Caki2 (cell line): ENCODE results near the gene CPSF4. TPM values are rescaled to one million over a fixed set of nuclear protein-coding genes. Genes with fewer than 3 reads are reported as not detected.

Source experiments
- DNase-seq: peaks from one replicate; pipeline ENCODE4 v3.0.0-alpha.2; 2015; ENCODE audit warnings: low read depth
- in situ Hi-C: cut with HindIII; loops from 2 replicates; pipeline ENCODE4 v1.10.0; 2016; ENCODE audit warnings: low sequenced_read_pairs, low pct_unique_long_range_greater_than_20kb, mixed read lengths
- total RNA-seq: library from RNA; depleted of rRNA; stranded (reverse); fragments of >200 nt; shearing (Covaris generic); gene quantifications from 2 replicates; pipeline ENCODE4 v1.2.3, GENCODE V29; 2014; ENCODE audit warnings: low replicate concordance; rRNA removed

CPSF4 gene
- 31.4 and 31.7 TPM in 2 replicates for total RNA-seq

- in situ Hi-C loops = no loop called here
- DNase-seq = peak; percentile 89
Observed at GRCh38 chr7:99438573-99439480, at the start of gene CPSF4, which contains the start of gene PTCD1. TSS of gene CPSF4 (plus strand) at chr7:99438943. CDS start at chr7:99439083, 140 bp downstream. TSS of gene PTCD1 (minus strand) at chr7:99438798. CDS start at chr7:99435242, 3,556 bp downstream.

DNA sequence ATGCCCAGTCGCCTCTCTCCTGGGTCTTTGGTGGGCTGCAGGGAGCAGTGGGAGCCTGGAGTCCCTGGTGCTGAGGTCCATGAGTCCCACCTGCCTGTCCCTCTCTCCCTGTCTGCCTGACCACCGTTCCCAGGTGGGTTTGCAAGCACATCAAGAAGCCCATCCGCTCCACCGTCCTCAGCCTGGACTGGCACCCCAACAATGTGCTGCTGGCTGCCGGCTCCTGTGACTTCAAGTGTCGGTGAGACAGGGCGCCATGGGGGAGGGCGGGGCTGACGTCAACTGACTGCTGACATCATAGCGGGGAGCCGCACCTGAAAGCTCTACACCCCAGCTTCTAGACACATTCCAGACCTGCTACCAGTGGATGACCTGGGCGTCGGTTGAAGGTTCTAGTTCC is 49.0 kb upstream of the CPSF4 start:
- no peak for DNase-seq
- in situ Hi-C loops = no loop called here

- no peak for DNase-seq
- in situ Hi-C loops = no loop called here
Observed at GRCh38 chr7:99390941-99391602, 47.7 kb upstream of the CPSF4 start.

- no peak for DNase-seq
- in situ Hi-C loops = no loop called here
Observed at GRCh38 chr7:99392046-99392445, 46.7 kb upstream of the CPSF4 start.

DNA sequence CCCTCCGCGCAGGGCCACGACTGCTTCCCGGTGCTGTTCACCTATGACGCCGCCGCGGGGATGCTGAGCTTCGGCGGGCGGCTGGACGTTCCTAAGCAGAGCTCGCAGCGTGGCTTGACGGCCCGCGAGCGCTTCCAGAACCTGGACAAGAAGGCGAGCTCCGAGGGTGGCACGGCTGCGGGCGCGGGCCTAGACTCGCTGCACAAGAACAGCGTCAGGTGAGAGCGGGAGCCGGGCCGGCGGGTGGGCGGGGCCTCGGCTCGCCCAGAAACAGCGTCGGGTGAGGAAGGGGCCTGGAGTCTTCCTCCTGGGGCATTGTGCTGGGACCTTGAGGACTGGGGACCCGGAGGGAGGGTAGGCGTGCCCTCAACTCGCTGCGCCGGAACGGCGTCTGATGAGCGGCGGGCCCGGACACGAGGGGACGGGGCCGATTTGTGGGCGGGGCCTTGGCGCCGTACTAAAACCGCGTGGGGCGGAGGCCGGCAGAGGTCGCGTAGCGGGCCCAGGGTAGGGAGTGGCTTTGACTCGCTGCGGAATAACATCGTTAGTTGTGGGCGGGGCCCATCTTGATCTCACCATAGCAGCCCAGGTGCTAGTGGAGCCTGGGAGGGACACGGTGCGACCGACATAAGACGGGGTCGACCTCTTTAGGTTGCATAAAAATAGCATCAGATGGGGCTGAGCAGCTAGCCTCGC is 45.9 kb upstream of the CPSF4 start:
- peak; percentile 46 for DNase-seq
- in situ Hi-C loops = no loop called here

DNA sequence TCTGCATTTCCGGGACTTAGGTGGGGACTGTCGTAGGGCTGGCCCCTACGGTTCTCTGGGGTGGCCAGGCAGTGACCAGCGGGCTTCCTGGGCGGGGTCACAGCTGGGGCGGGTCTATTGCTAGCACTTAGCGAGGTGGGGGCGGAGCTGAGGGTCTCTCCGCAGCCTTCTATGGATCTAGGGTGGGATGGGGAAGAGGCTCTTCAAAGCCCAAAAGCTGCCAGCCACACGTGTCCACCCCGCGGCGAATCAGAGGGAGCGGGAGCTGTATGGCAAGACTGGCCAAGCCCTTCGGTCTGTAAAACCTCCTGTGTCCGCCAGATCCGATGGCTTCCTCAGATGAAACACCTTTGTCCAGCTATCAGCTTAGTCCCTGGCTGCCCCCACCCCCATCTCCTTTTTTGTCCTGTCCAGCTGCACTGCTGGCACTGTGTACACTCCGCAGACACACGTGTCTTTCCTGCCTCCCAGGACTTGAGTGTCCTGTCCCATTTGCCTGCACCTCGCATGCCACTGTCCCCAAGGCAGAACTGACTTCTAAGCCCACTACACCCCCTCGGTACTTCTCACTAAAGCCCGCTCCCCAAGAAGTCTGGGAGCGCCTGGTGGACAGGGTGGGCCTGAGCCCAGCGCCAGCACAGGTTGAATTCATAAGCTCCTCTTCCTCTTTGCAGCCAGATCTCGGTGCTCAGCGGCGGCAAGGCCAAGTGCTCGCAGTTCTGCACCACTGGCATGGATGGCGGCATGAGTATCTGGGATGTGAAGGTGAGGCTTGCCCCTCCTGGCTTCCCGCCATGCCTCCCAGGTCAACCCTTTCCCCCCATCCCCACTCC is 45.2 kb upstream of the CPSF4 start:
- DNase-seq = no peak
- in situ Hi-C loops = no loop called here

- in situ Hi-C loops = no loop called here
- DNase-seq = no peak
Observed at GRCh38 chr7:99394188-99394502, 44.6 kb upstream of the CPSF4 start.

DNA sequence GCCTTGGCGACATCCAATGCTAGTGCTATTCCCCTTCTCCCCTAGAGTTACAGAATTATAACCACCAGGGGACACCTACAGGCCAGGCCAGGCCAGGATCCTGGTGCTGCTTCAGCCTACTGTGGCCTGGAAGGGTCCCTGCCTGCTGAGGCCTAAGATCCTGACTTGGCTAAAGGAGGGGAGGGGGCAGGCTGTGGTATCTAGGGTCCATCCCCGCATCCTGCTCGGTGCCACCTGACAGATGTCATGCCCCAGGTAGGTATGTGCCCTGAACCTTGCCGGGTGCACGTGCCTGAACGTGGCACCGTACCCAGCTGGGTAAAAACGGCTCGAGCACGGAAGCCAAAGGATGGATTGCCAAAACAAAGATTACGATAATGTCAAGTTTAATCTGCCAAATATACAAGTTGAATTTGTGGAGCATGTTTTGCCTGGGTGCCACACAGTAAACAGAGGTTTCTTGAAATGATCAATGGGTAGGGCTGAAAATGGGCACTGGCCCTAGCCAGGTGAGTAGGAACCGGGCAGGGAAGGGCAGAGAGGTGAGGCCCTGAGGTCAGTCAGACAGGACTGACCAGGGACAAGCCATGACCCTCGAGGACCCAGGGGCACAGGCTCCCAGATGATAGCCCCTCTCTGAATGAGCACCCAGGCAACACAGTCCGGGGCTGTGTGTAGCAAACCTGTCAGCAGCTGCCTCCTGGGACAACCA is 43.0 kb upstream of the CPSF4 start:
- in situ Hi-C loops = no loop called here
- DNase-seq = no peak

DNA sequence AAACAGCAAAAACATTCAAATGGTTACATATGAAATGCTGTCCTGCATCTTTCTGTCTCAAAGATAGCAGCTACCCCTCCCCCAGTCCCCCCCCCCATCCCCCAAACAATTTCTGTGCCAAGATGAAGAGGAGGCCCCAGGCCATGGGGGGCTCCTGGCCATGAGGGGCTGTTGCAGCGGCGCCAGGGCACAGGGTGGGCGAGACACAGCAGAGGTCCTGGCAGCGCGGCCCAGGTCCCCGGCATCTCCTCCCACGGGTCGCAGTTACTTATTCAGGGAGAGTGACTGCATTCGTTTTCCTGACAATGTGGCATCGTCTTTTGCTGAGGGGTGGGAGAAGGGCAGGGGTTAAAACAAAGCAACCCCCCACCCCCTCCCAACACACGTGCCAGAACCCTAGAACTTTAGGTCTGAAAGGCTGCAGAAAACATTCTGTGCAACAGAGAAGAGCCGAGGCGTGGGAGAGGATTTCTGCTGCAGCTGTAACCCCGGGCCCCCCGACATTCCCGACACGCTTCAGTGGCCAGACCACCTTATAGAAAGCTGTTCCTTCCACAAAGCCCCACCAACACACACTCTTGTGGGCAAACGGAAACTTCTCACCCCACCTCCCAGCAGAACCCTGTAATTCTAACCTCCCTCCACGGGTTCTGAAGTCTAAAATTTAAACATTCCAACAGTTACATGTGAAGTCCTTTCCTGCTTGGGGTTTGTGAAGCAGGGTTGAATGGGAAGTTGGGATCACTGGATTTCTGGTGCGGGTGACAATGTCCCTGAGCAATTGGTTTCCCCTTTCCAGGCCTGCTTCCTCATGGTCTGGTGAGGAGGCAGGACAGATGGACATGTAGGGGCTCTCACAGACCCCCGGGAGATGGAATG is 42.1 kb upstream of the CPSF4 start:
- in situ Hi-C loops = no loop called here
- DNase-seq = no peak

- in situ Hi-C loops = no loop called here
- no peak for DNase-seq
Observed at GRCh38 chr7:99397297-99397983, 41.3 kb upstream of the CPSF4 start.

- in situ Hi-C loops = no loop called here
- no peak for DNase-seq
Observed at GRCh38 chr7:99398891-99399445, 39.8 kb upstream of the CPSF4 start.

GRCh38 chr7:99399597-99399996 is 39.1 kb upstream of the CPSF4 start:
- DNase-seq = no peak
- in situ Hi-C loops = no loop called here

DNA sequence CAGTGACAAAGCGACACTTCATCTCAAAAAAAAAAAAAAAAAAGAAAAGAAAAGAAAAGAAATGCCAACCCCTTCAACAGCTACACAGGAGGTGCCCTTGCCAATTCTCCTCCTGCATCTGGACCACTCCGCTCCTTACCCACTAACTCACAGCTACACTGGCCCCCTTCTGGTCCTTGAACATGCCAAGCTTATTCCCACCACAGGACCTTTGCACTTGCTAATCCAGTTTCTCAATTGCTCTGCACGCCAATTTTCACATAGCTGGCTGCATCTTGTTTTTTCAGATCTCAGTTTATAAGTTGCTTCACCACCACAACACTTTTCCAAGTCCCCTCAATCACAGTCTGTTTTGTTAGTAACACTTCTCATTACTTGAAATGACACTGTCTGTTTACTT is 35.9 kb upstream of the CPSF4 start:
- in situ Hi-C loops = no loop called here
- no peak for DNase-seq

GRCh38 chr7:99403764-99404163 is 35.0 kb upstream of the CPSF4 start:
- DNase-seq = no peak
- in situ Hi-C loops = no loop called here

GRCh38 chr7:99404235-99404976 is 34.3 kb upstream of the CPSF4 start:
- no peak for DNase-seq
- in situ Hi-C loops = no loop called here
